Muscle of leg (tissue), 11 donors: ENCODE results near the gene TEX29. TPM values are rescaled to one million over a fixed set of nuclear protein-coding genes. Genes with fewer than 3 reads are reported as not detected.

Experiments
- DNase-seq: peaks from one replicate; pipeline ENCODE4 v3.0.0; 2013
- H3K27ac ChIP-seq: one replicate; pipeline ENCODE4 v1.5.1; 2013; ENCODE audit warnings: mild to moderate bottlenecking, low read length, control low read depth
- H3K27me3 ChIP-seq: one replicate; pipeline ENCODE4 v1.6.1; 2013; ENCODE audit warnings: low read length; ENCODE audit not compliant: control insufficient read depth, insufficient read depth
- H3K36me3 ChIP-seq: one replicate; pipeline ENCODE4 v1.6.1; 2013; ENCODE audit warnings: low read length; ENCODE audit not compliant: control insufficient read depth, insufficient read depth
- H3K4me1 ChIP-seq: one replicate; pipeline ENCODE4 v1.6.1; 2013; ENCODE audit warnings: low read length; ENCODE audit not compliant: control insufficient read depth, insufficient read depth
- H3K4me3 ChIP-seq: one replicate; pipeline ENCODE4 v1.5.1; 2013; ENCODE audit warnings: low read length, control low read depth
- H3K9me3 ChIP-seq: replicated peaks from 2 replicates; pipeline ENCODE4 v1.6.1; 2013; ENCODE audit warnings: low read depth, low read length; ENCODE audit not compliant: control insufficient read depth
- WGBS: methylation state at CpG from one replicate; pipeline ENCODE4 v1.1.5; 2013; ENCODE audit warnings: missing lambda C conversion rate; ENCODE audit not compliant: insufficient coverage; 5-methylcytosine and 5-hydroxymethylcytosine counted together
- polyA plus RNA-seq, 8 donors: library from polyadenylated mRNA; unstranded; fragments of 120-200 nt; gene quantifications; one replicate each; pipeline versions ENCODE4 v1.2.1 to v1.2.3, GENCODE V29; 2013; ENCODE audit warnings: inconsistent platforms in 1 of 8, low replicate concordance in 1 of 8; ENCODE audit not compliant: insufficient read length in 8 of 8, insufficient read depth in 1 of 8
- total RNA-seq: library from RNA; stranded (reverse); fragments of 120-200 nt; gene quantifications from one replicate; pipeline ENCODE4 v1.2.4, GENCODE V29; 2013

TEX29 gene
- total and polyA plus RNA-seq, 9 donors = 0.15 to 0.67 (median 0.36) TPM

GRCh38 chr13:111280681-111281585 lies 39.5 kb upstream of the TEX29 start:
- peaks cover 59% of the 10 kb centered on the region for H3K36me3 ChIP-seq
- H3K4me3 ChIP-seq = no peak overlapping the region
- DNase-seq = peak; percentile 46
- H3K4me1 ChIP-seq = peaks cover 21% of the 10 kb centered on the region
- H3K27me3 ChIP-seq = no peaks in the 10 kb centered on the region
- peak overlapping the region; percentile 78 for H3K27ac ChIP-seq
- no CpG with 5 or more reads among the region's 12 CpGs for WGBS
- no peaks in the 10 kb centered on the region for H3K9me3 ChIP-seq

DNA sequence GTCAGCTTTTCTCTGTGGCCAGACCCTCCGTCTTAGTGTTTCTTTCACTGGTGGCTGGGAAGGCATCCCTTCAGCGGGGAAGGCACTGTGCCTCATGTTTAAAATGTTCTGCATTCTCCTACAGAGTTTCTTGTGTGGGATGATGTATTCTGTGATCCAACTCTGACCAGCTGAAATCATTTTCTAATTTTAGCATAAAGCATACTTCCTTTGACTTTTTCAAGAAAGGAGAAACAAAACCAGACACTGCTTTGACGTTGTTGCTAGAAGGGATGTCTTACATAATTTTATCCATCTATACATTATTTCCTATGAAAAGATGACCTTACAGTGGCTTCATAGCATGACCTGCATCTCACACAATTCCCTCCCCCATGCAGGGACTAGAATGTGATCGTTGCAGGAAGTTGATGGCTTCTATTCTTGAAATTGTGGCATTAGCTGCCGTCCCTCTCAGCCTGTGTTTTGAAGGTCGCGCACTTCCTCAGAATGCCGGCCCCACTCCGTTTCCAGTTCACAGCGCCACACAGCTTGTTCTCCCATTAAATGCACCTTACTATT lies 38.6 kb upstream of the TEX29 start:
- Histone ChIP-seq H3K27me3 (no peaks in the 10 kb centered on the region), H3K27ac (peak overlapping the region; percentile 78), H3K4me3 (no peak overlapping the region), H3K36me3 (peaks cover 64% of the 10 kb centered on the region), H3K4me1 (peaks cover 21% of the 10 kb centered on the region), H3K9me3 (no peaks in the 10 kb centered on the region)
- no CpG with 5 or more reads among the region's 10 CpGs for WGBS
- peak; percentile 83 for DNase-seq

GRCh38 chr13:111282425-111282824 lies 38.0 kb upstream of the TEX29 start:
- WGBS = 57% methylated on average over 1 of the region's 5 CpGs

DNA sequence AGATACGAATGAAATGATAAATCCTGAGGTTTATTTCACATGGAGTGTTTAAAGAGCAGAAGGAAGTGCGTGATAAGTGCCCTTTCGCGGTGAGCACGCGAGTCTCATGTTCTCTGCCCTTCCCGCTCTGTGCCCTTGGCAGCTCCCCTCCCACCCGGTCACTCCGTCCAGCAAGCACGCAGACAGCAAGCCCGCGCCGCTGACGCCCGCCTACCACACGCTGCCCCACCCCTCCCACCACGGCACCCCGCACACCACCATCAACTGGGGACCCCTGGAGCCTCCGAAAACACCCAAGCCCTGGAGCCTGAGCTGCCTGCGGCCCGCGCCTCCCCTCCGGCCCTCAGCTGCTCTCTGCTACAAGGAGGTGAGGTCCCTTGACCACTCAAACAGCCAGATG lies 37.4 kb upstream of the TEX29 start:
- Histone ChIP-seq H3K27ac (peak overlapping the region; percentile 78), H3K36me3 (peaks cover 70% of the 10 kb centered on the region), H3K4me3 (no peak overlapping the region), H3K9me3 (no peaks in the 10 kb centered on the region), H3K4me1 (peaks cover 21% of the 10 kb centered on the region), H3K27me3 (no peaks in the 10 kb centered on the region)
- no peak for DNase-seq
- 92% methylated on average over 15 of the region's 23 CpGs for WGBS

More at GRCh38 chr13:111282425-111282824, 38.0 kb upstream of the TEX29 start:
- peaks cover 21% of the 10 kb centered on the region for H3K4me1 ChIP-seq
- peak overlapping the region; percentile 78 for H3K27ac ChIP-seq
- H3K4me3 ChIP-seq = no peak overlapping the region
- H3K9me3 ChIP-seq = no peaks in the 10 kb centered on the region
- H3K27me3 ChIP-seq = no peaks in the 10 kb centered on the region
- DNase-seq = peak; percentile 36
- H3K36me3 ChIP-seq = peaks cover 70% of the 10 kb centered on the region

DNA sequence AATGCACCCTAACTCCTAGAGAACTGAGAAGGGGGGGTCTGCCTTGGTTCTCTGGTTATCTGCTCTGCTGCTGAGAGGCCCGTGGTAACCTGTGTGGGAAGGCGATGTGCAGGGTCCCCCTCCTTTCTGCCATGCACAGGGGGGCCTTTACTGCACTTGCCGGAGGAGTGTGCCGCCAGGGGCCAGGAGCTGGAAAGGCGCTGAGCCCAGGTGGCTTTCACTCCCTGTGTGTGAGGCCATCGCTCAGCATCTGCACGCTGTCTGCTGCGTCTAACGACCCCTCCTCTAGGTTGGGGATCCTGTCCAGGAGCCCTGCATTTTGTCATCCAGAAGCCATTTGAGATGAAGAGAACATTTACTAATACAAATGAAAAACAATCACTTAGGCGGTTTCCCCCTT lies 37.0 kb upstream of the TEX29 start:
- no peaks in the 10 kb centered on the region for H3K27me3 ChIP-seq
- no peak overlapping the region for H3K4me3 ChIP-seq
- no peaks in the 10 kb centered on the region for H3K9me3 ChIP-seq
- H3K36me3 ChIP-seq = peaks cover 66% of the 10 kb centered on the region
- no peak for DNase-seq
- WGBS = 78% methylated on average over 7 of the region's 10 CpGs
- H3K27ac ChIP-seq = no peak overlapping the region
- peaks cover 19% of the 10 kb centered on the region for H3K4me1 ChIP-seq

GRCh38 chr13:111283991-111284390 lies 36.5 kb upstream of the TEX29 start:
- H3K4me1 ChIP-seq = peaks cover 14% of the 10 kb centered on the region
- no peak overlapping the region for H3K4me3 ChIP-seq
- DNase-seq = no peak
- H3K36me3 ChIP-seq = peaks cover 63% of the 10 kb centered on the region
- 90% methylated on average over 9 of the region's 9 CpGs for WGBS
- no peaks in the 10 kb centered on the region for H3K9me3 ChIP-seq
- no peaks in the 10 kb centered on the region for H3K27me3 ChIP-seq
- H3K27ac ChIP-seq = no peak overlapping the region

DNA sequence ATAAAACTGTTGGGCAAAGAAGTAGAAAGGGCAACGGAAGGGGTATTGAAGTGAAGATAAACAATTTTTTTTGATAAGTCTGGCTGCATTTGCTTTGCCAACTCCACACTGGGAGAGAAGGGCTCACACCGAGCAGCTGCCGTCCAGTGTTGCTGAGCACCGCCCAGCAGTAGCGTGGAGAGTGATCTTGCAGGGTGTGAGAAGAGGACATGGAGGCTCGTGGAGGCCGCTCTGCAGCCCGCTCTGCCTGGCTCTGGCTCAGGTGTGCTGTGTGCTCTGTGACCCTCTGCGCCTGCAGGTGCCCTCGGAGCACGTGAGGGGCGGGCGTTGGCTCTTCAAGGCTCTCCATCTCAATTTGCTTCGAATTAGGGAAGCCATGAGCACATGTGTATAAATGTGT lies 35.9 kb upstream of the TEX29 start:
- Histone ChIP-seq H3K27ac (no peak overlapping the region), H3K27me3 (no peaks in the 10 kb centered on the region), H3K36me3 (peaks cover 62% of the 10 kb centered on the region), H3K4me1 (peaks cover 20% of the 10 kb centered on the region), H3K9me3 (no peaks in the 10 kb centered on the region), H3K4me3 (no peak overlapping the region)
- WGBS = 91% methylated on average over 7 of the region's 14 CpGs
- no peak for DNase-seq

DNA sequence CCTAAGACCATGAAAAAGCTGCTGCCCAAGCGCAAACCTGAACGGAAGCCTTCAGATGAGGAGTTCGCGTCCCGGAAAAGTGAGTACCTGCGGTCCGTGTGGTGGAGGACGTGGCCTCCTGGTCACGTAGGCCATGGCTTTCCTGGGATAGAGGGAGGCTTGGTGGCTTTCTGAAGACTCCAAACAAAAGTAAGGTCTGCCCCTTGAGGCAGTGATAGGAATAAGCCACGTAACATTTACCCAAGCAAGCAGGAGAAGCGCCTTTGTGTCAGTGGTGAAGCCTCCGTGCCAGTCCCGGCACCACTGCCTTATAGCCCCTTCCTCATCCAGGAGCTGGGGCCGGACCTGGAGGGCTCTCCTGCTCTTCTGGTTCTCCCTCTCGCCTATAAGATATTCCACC lies 34.3 kb upstream of the TEX29 start:
- Histone ChIP-seq H3K36me3 (peaks cover 65% of the 10 kb centered on the region), H3K4me1 (peaks cover 20% of the 10 kb centered on the region), H3K27me3 (no peaks in the 10 kb centered on the region), H3K4me3 (no peak overlapping the region), H3K27ac (no peak overlapping the region), H3K9me3 (no peaks in the 10 kb centered on the region)
- no peak for DNase-seq
- 86% methylated on average over 14 of the region's 15 CpGs for WGBS

DNA sequence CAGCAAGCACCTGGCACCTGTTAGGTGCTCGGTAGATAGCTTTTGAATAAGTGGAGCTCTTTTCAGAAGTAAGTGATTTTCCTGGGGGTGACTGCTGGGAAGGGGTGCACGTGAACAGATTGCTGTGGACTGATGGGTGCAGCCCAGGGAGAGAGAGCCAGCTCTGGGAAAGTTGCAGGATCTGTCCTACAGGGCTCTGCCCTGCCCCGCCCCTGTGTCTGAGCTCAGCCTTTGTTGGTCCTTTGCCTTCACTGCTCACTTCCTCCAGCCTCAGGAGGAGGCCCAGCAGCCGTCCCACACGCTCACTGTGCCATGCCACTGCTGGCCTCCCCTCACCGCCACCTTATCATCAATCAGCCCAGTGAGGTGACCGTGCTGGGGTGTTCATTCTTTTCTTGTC lies 33.7 kb upstream of the TEX29 start:
- peaks cover 68% of the 10 kb centered on the region for H3K36me3 ChIP-seq
- peaks cover 17% of the 10 kb centered on the region for H3K4me1 ChIP-seq
- DNase-seq = no peak
- H3K27me3 ChIP-seq = no peaks in the 10 kb centered on the region
- H3K9me3 ChIP-seq = no peaks in the 10 kb centered on the region
- no peak overlapping the region for H3K27ac ChIP-seq
- WGBS = 96% methylated on average over 7 of the region's 7 CpGs
- no peak overlapping the region for H3K4me3 ChIP-seq

GRCh38 chr13:111287201-111287600 lies 33.2 kb upstream of the TEX29 start:
- Histone ChIP-seq H3K9me3 (no peaks in the 10 kb centered on the region), H3K36me3 (peaks cover 71% of the 10 kb centered on the region), H3K27ac (no peak overlapping the region), H3K4me1 (peaks cover 13% of the 10 kb centered on the region), H3K27me3 (no peaks in the 10 kb centered on the region), H3K4me3 (no peak overlapping the region)
- no peak for DNase-seq
- WGBS = 90% methylated on average over 8 of the region's 8 CpGs
